Measurements from ENCODE around the gene CWC27.

The CWC27 gene

GRCh38 chr5:65061974-65062353 is 293.2 kb downstream of the CWC27 start:
- H2AFZ ChIP-seq (ENCODE audit: low read depth): no peak overlapping the region
- H4K20me1 ChIP-seq (ENCODE audit: insufficient read depth): no peaks in the 10 kb centered on the region
- H3K4me1 ChIP-seq (ENCODE audit: low read depth, poor library complexity, severe bottlenecking): no peaks in the 10 kb centered on the region
- no peaks in the 10 kb centered on the region for H3K27me3 ChIP-seq (ENCODE audit: insufficient read depth, low read depth)
- no peaks in the 10 kb centered on the region for H3K36me3 ChIP-seq (ENCODE audit: insufficient read depth)
- no peak overlapping the region for H3K27ac ChIP-seq
- no peaks in the 10 kb centered on the region for H3K79me2 ChIP-seq (ENCODE audit: insufficient read depth, low read depth)
- TF ChIP-seq CTCF (conservative IDR thresholded peaks at IDR 0.05; ENCODE audit: low read depth, low read length): no peak
- H3K4me3 ChIP-seq (IDR thresholded peaks at IDR 0.05; ENCODE audit: insufficient read depth, low read depth, low read length): no peak overlapping the region
- H3K9ac ChIP-seq: no peak overlapping the region
- no peak overlapping the region for H3K4me2 ChIP-seq

- Histone ChIP-seq H3K4me2 (no peak overlapping the region), H3K27ac (no peak overlapping the region), H2AFZ (ENCODE audit: low read depth) (no peak overlapping the region), H3K79me2 (ENCODE audit: insufficient read depth, low read depth) (no peaks in the 10 kb centered on the region), H3K9ac (no peak overlapping the region), H3K27me3 (ENCODE audit: insufficient read depth, low read depth) (no peaks in the 10 kb centered on the region), H3K4me1 (ENCODE audit: low read depth, poor library complexity, severe bottlenecking) (no peaks in the 10 kb centered on the region), H4K20me1 (ENCODE audit: insufficient read depth) (no peaks in the 10 kb centered on the region), H3K36me3 (ENCODE audit: insufficient read depth) (no peaks in the 10 kb centered on the region), H3K4me3 (IDR thresholded peaks at IDR 0.05; ENCODE audit: insufficient read depth, low read depth, low read length) (no peak overlapping the region)
- TF ChIP-seq CTCF (conservative IDR thresholded peaks at IDR 0.05; ENCODE audit: low read depth, low read length): no peak
Observed at GRCh38 chr5:65062469-65063083, 293.8 kb downstream of the CWC27 start.

GRCh38 chr5:65065001-65065511 is 296.3 kb downstream of the CWC27 start:
- Histone ChIP-seq H3K79me2 (ENCODE audit: insufficient read depth, low read depth) (no peaks in the 10 kb centered on the region), H3K4me1 (ENCODE audit: low read depth, poor library complexity, severe bottlenecking) (no peaks in the 10 kb centered on the region), H3K27ac (no peak overlapping the region), H3K4me3 (IDR thresholded peaks at IDR 0.05; ENCODE audit: insufficient read depth, low read depth, low read length) (no peak overlapping the region), H2AFZ (ENCODE audit: low read depth) (no peak overlapping the region), H3K36me3 (ENCODE audit: insufficient read depth) (no peaks in the 10 kb centered on the region), H3K9ac (no peak overlapping the region), H4K20me1 (ENCODE audit: insufficient read depth) (no peaks in the 10 kb centered on the region), H3K27me3 (ENCODE audit: insufficient read depth, low read depth) (no peaks in the 10 kb centered on the region), H3K4me2 (no peak overlapping the region)
- TF ChIP-seq CTCF (conservative IDR thresholded peaks at IDR 0.05; ENCODE audit: low read depth, low read length): no peak

GRCh38 chr5:65066387-65067146 is 297.8 kb downstream of the CWC27 start:
- Histone ChIP-seq H4K20me1 (ENCODE audit: insufficient read depth) (no peaks in the 10 kb centered on the region), H3K4me3 (IDR thresholded peaks at IDR 0.05; ENCODE audit: insufficient read depth, low read depth, low read length) (no peak overlapping the region), H3K4me1 (ENCODE audit: low read depth, poor library complexity, severe bottlenecking) (no peaks in the 10 kb centered on the region), H3K79me2 (ENCODE audit: insufficient read depth, low read depth) (no peaks in the 10 kb centered on the region), H2AFZ (ENCODE audit: low read depth) (no peak overlapping the region), H3K36me3 (ENCODE audit: insufficient read depth) (no peaks in the 10 kb centered on the region), H3K27ac (no peak overlapping the region), H3K9ac (no peak overlapping the region), H3K27me3 (ENCODE audit: insufficient read depth, low read depth) (no peaks in the 10 kb centered on the region), H3K4me2 (no peak overlapping the region)
- TF ChIP-seq CTCF (conservative IDR thresholded peaks at IDR 0.05; ENCODE audit: low read depth, low read length): no peak
